IPS-20b (cell line): ENCODE data around the gene ATG101.

ENCODE experiments used
- H3K27ac ChIP-seq: one replicate; pipeline ENCODE4 v1.5.1; 2013; ENCODE audit warnings: low read length
- H3K27me3 ChIP-seq: 2 replicates; pipeline ENCODE4 v1.6.1; 2013; ENCODE audit warnings: mild to moderate bottlenecking, low read length, inconsistent platforms; ENCODE audit not compliant: insufficient read depth
- H3K36me3 ChIP-seq: 2 replicates; pipeline ENCODE4 v1.6.1; 2013; ENCODE audit warnings: low read depth, mild to moderate bottlenecking, inconsistent platforms, low read length, moderate library complexity; ENCODE audit not compliant: insufficient read depth
- H3K4me1 ChIP-seq: 2 replicates; pipeline ENCODE4 v1.6.1; 2013; ENCODE audit warnings: mild to moderate bottlenecking, control low read depth, inconsistent platforms, low read length, moderate library complexity; ENCODE audit not compliant: insufficient read depth
- H3K4me3 ChIP-seq: 2 replicates; pipeline ENCODE4 v1.5.1; 2013; ENCODE audit warnings: mild to moderate bottlenecking, low read length, inconsistent platforms
- H3K9ac ChIP-seq: 2 replicates; pipeline ENCODE4 v1.6.1; 2013; ENCODE audit warnings: low read depth, mild to moderate bottlenecking, inconsistent platforms, low read length, moderate library complexity
- H3K9me3 ChIP-seq: 2 replicates; pipeline ENCODE4 v1.6.1; 2013; ENCODE audit warnings: mild to moderate bottlenecking, low read depth, low read length, inconsistent platforms; ENCODE audit not compliant: insufficient read depth

The ATG101 gene

DNA sequence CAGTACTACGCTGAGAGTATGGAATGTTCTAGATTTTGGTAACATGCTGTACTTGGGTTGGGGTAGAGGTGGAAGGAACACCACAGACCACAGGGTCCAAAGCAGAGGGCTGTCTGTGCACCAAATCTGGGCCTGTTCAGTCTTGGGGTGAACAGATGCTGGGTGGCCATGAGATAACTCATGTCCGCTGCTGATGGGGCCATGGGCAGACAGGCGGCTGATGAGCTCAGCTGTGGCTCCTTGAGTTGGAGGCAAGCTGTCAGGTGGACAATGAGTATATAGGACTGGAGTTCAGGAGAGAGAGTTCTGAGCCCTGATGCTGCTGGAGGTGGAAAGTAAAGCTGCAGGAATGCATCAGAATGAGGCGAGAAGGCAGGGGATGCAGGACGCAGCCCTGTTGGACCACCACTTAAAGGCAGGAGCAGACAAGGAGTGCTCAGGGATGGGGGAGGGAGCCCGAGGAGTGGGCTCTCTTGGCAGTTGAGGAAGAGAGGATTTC lies 16.0 kb downstream of the ATG101 start:
- Histone ChIP-seq H3K9ac (no peak overlapping the region), H3K36me3 (no peaks in the 10 kb centered on the region), H3K27ac (no peak overlapping the region), H3K9me3 (no peaks in the 10 kb centered on the region), H3K4me1 (no peaks in the 10 kb centered on the region; the same call in 1 of the 2 replicates), H3K27me3 (no peaks in the 10 kb centered on the region), H3K4me3 (no peak overlapping the region)

DNA sequence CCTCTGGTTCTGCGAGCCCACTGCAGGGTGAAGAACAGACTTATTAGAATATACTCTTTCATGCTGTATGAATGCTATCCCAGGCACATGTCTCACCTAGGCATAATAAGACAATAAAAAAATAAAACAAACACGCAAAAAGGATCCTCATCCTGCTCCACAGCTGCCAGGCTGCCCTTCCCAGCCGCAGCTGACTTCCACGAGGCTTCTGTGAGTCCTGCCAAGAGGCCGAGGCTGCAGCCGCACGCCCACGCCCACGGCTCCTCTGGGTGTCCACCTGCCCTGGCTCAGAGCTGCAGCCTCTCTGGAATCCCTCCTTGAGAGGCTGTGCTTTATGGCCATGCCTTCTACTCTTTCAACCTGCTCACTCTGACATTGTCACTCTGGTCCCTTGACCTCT lies 16.6 kb downstream of the ATG101 start:
- Histone ChIP-seq H3K27me3 (no peaks in the 10 kb centered on the region), H3K9ac (no peak overlapping the region), H3K9me3 (no peaks in the 10 kb centered on the region), H3K4me3 (no peak overlapping the region), H3K27ac (no peak overlapping the region), H3K36me3 (no peaks in the 10 kb centered on the region), H3K4me1 (no peaks in the 10 kb centered on the region; the same call in 1 of the 2 replicates)

DNA sequence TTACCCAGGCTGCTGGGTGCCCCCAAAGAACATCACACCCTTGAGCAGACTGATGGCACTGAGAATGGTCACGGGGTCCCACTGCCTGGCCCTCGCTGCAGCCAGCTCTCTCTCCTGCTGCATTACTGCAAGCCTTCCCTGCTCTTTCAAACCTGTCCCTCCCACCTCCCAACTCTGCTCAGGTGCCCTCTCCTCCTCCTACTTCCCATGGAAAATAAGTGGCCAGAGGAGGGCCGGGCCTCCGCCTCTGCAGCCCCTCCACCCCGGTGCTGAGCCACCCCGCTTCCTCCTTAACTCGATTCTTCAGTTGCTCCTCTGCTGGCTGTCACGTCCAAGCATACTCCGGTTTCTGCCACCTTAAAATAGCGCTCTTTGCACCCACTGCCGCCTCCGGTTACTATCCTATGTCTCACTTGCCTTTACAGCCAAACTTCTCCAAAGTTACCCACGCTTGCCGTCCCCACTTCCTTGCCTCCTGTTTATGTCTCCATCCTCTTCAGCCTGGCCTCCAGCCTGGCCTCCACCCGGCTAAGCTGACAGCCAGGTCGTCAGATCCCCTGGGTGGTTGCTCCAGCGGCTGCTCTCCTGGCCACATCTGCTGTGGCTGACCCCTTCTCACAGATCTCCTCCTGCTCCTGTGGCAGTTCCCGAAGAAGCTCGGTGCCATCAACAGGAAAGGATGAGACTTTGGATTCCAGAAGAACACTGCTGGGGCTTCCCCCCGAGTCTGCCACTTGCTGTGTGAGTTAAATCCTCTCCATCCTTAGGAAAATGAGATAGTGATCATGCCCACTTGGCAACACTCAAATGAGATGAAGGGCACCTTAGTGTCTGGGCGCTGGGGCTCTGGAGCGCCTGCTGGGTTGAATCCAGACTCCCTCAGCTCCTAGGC lies 17.4 kb downstream of the ATG101 start:
- H3K9ac ChIP-seq, result no peak overlapping the region
- H3K27ac ChIP-seq, result no peak overlapping the region
- no peaks in the 10 kb centered on the region for H3K9me3 ChIP-seq
- no peaks in the 10 kb centered on the region; the same call in 1 of the 2 replicates for H3K4me1 ChIP-seq
- H3K27me3 ChIP-seq, result no peaks in the 10 kb centered on the region
- no peak overlapping the region for H3K4me3 ChIP-seq
- H3K36me3 ChIP-seq, result no peaks in the 10 kb centered on the region

DNA sequence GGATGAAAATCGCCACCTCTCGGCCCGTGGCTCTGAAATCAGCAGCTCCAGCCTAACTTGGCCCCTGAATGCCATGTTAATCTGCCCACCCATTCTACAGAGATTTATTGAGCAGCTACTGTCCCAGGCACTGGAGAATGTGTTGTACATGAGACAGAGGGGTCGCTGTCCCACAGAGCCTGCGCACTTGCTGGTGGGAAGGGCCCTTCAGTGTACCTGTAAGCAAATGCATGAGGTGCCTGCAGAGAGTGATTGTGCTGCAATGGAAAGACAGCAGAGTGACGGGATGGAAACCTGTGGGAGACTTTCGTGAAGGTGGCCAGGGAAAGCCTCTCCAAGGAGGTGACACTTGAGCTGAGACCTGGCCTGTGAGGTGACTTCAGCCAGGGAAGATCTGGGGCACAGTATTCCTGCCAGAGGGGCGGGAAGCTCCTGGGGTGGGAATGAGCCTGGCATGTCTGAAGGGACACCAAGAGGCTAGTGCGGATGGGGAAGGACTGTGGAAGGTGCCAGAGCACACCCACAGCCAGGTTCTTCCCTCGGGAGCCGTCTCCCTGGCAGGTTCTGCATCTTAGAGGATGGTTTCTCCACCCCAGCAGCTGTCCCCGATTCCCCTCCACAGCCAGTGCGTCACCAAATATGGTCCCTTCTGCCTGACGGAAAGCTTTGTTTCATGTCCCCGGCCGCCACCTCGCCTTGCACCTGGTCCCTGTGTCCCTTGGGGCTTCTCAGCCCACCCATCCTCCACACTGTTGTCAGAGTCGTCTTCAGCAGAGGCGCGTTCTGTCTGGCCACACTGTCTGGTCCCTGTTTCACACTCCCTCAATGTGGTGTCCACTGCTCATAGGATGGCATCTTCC lies 18.4 kb downstream of the ATG101 start:
- no peak overlapping the region for H3K9ac ChIP-seq
- no peak overlapping the region for H3K4me3 ChIP-seq
- H3K36me3 ChIP-seq, result no peaks in the 10 kb centered on the region
- no peaks in the 10 kb centered on the region for H3K9me3 ChIP-seq
- no peaks in the 10 kb centered on the region for H3K4me1 ChIP-seq
- H3K27me3 ChIP-seq, result no peaks in the 10 kb centered on the region
- H3K27ac ChIP-seq, result no peak overlapping the region

DNA sequence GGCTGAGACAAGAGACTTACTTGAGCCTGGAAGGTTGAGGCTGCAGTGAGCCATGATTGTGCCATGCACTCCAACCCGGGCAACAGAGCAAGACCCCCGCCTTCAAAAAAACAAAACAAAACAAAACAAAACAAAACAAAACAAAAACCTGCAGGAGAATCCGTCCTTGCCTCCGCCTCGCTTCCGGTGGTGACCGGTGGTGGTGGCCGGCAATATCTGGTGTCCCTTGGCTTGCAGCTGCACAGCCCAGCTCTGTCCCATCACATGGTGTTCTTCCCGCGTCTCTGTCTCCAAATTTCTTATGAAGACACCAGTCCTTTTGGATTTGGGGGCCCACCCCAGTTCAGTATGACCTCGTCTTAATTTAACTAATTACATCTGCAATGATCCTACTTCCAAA lies 19.7 kb downstream of the ATG101 start:
- no peaks in the 10 kb centered on the region for H3K9me3 ChIP-seq
- H3K9ac ChIP-seq, result no peak overlapping the region
- no peaks in the 10 kb centered on the region for H3K36me3 ChIP-seq
- H3K4me3 ChIP-seq, result no peak overlapping the region
- no peaks in the 10 kb centered on the region for H3K27me3 ChIP-seq
- H3K27ac ChIP-seq, result no peak overlapping the region
- no peaks in the 10 kb centered on the region for H3K4me1 ChIP-seq

DNA sequence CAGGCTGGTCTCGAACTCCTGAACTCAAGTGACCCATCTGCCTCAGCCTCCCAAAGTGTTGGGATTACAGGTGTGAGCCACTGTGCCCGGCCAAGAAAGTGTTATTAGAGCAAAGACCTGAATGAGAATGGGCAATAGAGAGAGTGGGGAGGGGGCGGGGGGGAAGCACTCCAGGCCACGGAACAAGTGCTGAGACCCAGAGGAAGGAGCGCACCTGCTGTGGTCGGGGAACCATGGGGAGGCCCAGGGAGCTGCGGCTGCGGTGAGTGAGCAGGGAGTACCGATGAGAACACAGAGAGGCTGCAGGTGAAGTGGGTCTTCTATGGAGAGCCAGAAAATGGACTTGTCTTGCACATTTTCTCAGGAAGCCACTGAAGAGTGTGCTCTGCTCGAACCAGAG lies 20.5 kb downstream of the ATG101 start:
- Histone ChIP-seq H3K4me3 (no peak overlapping the region), H3K9ac (no peak overlapping the region), H3K4me1 (no peaks in the 10 kb centered on the region), H3K27me3 (no peaks in the 10 kb centered on the region), H3K27ac (no peak overlapping the region), H3K9me3 (no peaks in the 10 kb centered on the region), H3K36me3 (no peaks in the 10 kb centered on the region)

DNA sequence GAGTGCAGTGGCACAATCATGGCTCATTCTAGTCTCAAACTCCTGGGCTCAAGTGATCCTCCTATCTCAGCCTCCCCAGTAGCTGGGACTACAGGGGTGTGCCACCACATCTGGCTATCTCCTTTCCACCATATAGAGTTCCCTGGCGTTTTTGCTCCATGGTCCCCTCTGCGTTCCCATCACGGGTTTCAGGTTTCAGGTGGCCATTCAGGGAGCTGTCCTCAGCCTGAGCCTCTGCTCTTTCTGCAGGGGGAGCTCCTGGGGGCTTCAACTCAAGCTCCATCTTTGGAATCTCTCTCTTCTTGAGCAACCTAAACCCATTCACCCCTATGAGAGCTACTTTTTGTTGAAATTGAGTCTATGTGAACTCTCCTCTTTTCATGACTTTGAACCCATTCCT lies 21.3 kb downstream of the ATG101 start:
- H3K27me3 ChIP-seq, result no peaks in the 10 kb centered on the region
- H3K4me3 ChIP-seq, result no peak overlapping the region
- no peaks in the 10 kb centered on the region for H3K36me3 ChIP-seq
- no peaks in the 10 kb centered on the region for H3K9me3 ChIP-seq
- H3K4me1 ChIP-seq, result no peaks in the 10 kb centered on the region
- H3K9ac ChIP-seq, result no peak overlapping the region
- H3K27ac ChIP-seq, result no peak overlapping the region

DNA sequence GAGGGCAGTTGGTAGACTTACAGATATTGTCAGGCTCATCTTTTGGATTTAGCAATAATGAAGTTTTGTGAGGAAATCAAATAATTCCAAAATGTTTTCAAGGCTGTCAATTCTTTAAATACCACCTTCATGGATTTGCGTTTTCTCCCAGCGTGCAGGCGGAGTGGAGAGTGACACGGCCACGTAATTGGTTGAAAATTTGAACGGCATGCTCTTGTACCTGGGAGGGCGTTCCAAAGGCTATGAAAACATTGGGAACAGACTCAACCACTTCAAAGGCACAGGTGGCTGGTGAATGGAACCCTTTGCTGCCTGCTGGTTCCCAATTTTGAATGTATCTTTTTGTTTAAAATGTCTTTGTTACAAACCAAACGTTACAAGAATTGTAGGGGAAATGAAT lies 22.1 kb downstream of the ATG101 start:
- Histone ChIP-seq H3K27ac (no peak overlapping the region), H3K4me1 (no peaks in the 10 kb centered on the region), H3K4me3 (no peak overlapping the region), H3K36me3 (no peaks in the 10 kb centered on the region), H3K9ac (no peak overlapping the region), H3K27me3 (no peaks in the 10 kb centered on the region; the same call in 1 of the 2 replicates), H3K9me3 (no peaks in the 10 kb centered on the region)

DNA sequence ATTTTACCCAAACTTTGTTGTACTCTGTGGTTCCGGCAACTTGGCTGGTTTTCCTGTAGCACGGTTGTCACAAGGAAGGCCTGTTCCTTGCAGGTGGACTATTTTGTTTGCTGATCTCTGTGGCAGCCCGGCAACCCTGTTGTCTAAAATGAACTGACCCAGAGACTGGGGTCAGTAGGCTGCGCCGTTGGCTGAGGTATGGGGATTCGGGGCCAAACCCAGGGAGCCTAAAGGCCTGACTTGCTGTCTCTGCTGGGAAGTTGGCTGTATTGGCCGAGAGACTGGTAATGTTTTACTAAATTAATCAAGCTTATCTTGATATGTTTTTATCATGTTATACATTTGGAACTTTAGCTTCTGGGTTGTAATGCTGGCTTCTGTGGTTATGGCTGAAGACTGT lies 23.6 kb downstream of the ATG101 start:
- Histone ChIP-seq H3K27ac (no peak overlapping the region), H3K36me3 (no peaks in the 10 kb centered on the region), H3K27me3 (no peaks in the 10 kb centered on the region; the same call in 1 of the 2 replicates), H3K9me3 (no peaks in the 10 kb centered on the region), H3K9ac (no peak overlapping the region), H3K4me1 (no peaks in the 10 kb centered on the region), H3K4me3 (no peak overlapping the region)

DNA sequence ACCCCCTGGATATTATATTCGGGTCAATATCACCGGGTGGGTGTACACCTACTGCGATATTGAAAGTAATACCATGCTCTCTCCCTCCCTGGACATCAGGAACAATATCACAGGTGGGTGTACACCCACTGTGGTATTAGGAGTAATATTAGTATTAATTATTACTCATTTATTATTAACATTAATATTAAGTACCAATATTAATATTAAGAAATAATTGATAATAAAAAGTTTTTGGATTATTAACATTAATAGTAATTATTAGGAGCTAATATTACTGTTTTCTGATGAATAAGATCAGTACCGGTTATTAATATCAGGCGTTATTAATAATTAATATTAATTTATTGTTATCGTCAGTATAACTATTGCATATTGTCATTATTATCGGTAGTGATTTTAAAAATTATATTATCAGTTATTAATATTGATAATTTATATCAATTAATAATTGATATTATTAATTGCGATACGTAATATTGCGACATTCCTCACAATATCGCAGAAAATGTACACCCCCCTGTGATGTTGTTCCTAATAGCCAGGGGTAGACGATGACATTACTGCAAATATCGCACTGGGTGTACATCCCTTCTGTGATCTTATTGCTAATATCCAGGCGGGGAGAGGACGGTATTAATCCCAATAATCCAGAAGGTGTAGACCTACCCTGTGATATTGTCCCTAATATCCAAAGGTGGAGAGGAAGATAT lies 26.7 kb downstream of the ATG101 start:
- no peaks in the 10 kb centered on the region for H3K9me3 ChIP-seq
- no peak overlapping the region for H3K4me3 ChIP-seq
- no peak overlapping the region for H3K27ac ChIP-seq
- no peaks in the 10 kb centered on the region for H3K4me1 ChIP-seq
- no peaks in the 10 kb centered on the region for H3K36me3 ChIP-seq
- H3K9ac ChIP-seq, result no peak overlapping the region
- peaks cover 7% of the 10 kb centered on the region; the same call in 1 of the 2 replicates for H3K27me3 ChIP-seq

DNA sequence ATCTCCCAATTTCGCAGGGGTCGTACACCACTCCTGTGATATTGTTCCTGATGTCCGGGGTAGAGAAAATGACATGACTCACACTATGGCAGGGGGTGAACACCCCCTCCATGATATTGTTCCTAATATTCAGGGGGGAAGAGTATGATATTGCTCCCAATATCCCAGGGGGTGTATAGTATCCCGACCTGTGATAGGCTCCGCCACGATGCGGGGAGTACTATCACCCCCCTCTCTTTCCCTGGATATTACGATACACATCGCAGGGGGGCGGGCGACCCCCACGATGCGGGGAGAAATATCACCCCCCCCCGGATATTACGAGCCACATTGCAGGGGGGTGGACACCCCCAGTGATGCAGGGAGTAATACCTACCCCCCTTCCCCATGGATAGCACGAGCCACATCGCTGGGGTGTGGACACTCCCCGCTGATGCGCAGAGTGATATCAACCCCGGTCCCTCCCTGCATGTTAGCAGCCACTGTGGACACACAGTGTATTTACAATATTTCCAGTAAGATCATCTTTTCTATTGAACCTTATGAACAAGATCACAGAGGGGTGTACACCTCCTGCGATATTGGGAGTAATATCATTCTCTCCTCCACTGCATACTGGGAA lies 27.4 kb downstream of the ATG101 start:
- peaks cover 7% of the 10 kb centered on the region; the same call in 1 of the 2 replicates for H3K27me3 ChIP-seq
- no peak overlapping the region for H3K27ac ChIP-seq
- no peaks in the 10 kb centered on the region for H3K36me3 ChIP-seq
- no peaks in the 10 kb centered on the region for H3K4me1 ChIP-seq
- no peak overlapping the region for H3K9ac ChIP-seq
- H3K4me3 ChIP-seq, result no peak overlapping the region
- no peaks in the 10 kb centered on the region for H3K9me3 ChIP-seq
